Progenitor cell of endocrine pancreas (in vitro differentiated cells): ENCODE results near the gene METTL13. TPM values are rescaled to one million over a fixed set of nuclear protein-coding genes. Genes with fewer than 3 reads are reported as not detected.

Source experiments
- DNase-seq: peaks from one replicate; pipeline ENCODE4 v3.0.0; 2021; ENCODE audit warnings: low spot score; ENCODE audit not compliant: unreplicated experiment
- H3K27ac Mint-ChIP-seq: 2 replicates; pipeline ENCODE4 v1.8.0; 2021; ENCODE audit warnings: mild to moderate bottlenecking, moderate library complexity, mixed read lengths
- H3K27me3 Mint-ChIP-seq: 2 replicates; pipeline ENCODE4 v1.8.0; 2021; ENCODE audit warnings: mixed read lengths
- H3K36me3 Mint-ChIP-seq: 2 replicates; pipeline ENCODE4 v1.8.0; 2022; ENCODE audit warnings: mixed read lengths; ENCODE audit not compliant: insufficient read depth
- H3K4me1 Mint-ChIP-seq: 2 replicates; pipeline ENCODE4 v1.8.0; 2021; ENCODE audit warnings: low read depth, mixed read lengths
- H3K4me3 Mint-ChIP-seq: 2 replicates; pipeline ENCODE4 v1.8.0; 2021; ENCODE audit warnings: low read depth, mild to moderate bottlenecking, moderate library complexity, mixed read lengths
- H3K9me3 Mint-ChIP-seq: 2 replicates; pipeline ENCODE4 v1.8.0; 2021; ENCODE audit warnings: low read depth, mixed read lengths
- CTCF ChIP-seq: fragments of 200-600 bp; sonication (generic); IDR thresholded peaks from one replicate; pipeline ENCODE4 v1.5.0; 2021; ENCODE audit warnings: antibody characterized with exemption, mild to moderate bottlenecking; ENCODE audit not compliant: unreplicated experiment
- total RNA-seq: library from RNA; stranded (reverse); gene quantifications from 2 replicates; pipeline ENCODE4 v1.2.1, GENCODE V29; 2021

The METTL13 gene
- total RNA-seq, 1 donor from 2014 or later = 30.8 TPM

DNA sequence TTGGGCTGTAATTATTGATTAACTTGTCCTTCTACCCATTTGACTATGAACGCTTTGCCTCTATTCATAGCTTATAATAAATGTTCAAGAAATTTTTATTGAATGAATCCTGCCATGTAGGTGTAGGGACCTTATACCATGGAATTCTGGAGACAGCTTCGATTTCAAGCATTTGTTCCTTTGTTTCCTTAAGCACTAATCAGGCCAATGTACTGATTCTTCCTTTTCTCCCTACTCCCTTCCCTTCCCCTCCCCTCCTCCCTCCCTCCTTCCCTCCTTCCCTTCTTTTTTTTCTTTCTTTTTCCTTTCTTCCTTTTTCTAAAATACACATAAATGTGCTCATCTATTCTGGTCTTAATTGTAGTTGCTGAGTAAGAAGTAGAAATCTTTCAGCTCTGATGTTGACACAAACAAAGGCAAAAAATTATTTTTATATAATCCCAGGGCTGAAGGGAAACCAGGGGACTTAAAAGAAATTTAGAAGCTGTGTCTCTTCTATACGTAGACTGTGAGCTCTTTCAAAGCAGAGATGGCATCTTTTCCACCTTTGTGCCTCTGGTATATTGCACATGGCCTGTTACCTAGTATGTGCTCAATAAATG, 34.9 kb downstream of the METTL13 start:
- Mint-ChIP-seq H3K4me1 (no peaks in the 10 kb centered on the region), H3K4me3 (no peak overlapping the region), H3K27ac (no peak overlapping the region), H3K9me3 (no peaks in the 10 kb centered on the region), H3K27me3 (no peaks in the 10 kb centered on the region), H3K36me3 (no peaks in the 10 kb centered on the region)
- TF ChIP-seq CTCF = no peak
- no peak for DNase-seq

DNA sequence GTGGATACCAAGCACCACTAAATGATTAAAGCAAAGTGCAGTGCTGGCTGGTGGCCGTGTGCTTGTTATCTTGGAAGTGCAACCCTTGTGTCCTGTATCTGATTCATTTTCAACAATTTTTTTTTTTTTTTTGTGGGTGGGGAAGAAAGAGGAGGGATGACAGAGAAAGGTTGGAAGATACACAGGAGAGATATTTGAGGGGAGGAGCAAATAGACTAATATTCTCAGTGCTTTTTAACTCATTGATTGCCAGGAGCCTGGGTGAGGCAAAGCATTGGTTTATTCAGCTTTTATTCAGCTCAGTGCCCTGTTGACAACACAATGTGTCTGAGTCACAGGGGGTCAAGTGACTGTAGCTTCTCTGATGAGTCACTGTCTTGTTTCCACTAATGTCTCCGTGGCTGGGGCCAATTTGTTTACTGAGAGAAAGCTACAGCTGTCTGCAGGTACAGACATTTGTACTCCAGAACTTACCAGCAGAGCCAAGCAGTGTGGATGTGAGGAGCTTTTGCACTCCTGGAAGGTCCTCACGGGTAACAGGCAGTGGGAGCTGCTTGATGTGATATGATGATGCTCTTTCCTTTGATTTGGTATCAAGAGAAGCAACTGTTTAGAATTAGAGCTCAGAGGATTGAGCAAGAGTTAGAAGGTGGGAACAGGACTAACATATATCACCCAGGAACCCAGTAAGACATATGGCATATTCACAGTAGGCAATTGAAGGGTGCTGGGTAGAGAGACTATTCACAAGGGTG, 36.2 kb downstream of the METTL13 start:
- H3K27me3 Mint-ChIP-seq = no peaks in the 10 kb centered on the region
- no peaks in the 10 kb centered on the region for H3K9me3 Mint-ChIP-seq
- H3K4me3 Mint-ChIP-seq = no peak overlapping the region
- TF ChIP-seq CTCF = no peak
- no peaks in the 10 kb centered on the region for H3K4me1 Mint-ChIP-seq
- DNase-seq = no peak
- H3K27ac Mint-ChIP-seq = no peak overlapping the region
- no peaks in the 10 kb centered on the region for H3K36me3 Mint-ChIP-seq

GRCh38 chr1:171819946-171820345, 38.5 kb downstream of the METTL13 start:
- Mint-ChIP-seq H3K27ac (no peak overlapping the region), H3K4me3 (no peak overlapping the region), H3K27me3 (no peaks in the 10 kb centered on the region), H3K9me3 (peaks cover 2% of the 10 kb centered on the region), H3K4me1 (no peaks in the 10 kb centered on the region), H3K36me3 (peaks cover under 1% of the 10 kb centered on the region)
- no peak for TF ChIP-seq CTCF
- no peak for DNase-seq

DNA sequence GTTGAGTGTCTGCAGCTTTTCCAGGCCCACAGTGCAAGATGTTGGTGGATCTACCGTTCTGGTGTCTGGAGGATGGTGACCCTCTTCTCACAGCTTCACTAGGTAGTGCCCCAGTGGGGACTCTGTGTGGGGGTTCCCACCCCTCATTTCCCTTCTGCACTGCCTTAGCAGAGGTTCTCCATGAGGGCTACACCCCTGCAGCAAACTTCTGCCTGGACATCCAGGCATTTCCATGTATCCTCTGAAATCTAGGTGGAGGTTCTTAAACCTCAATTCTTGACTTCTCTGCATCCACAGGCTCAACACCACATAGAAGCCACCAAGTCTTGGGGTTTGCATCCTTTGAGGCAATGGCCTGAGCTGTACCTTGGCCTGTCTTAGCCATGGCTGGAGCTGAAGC, 45.5 kb downstream of the METTL13 start:
- peaks cover 10% of the 10 kb centered on the region for H3K36me3 Mint-ChIP-seq
- no peaks in the 10 kb centered on the region for H3K4me1 Mint-ChIP-seq
- TF ChIP-seq CTCF = no peak
- no peak overlapping the region for H3K4me3 Mint-ChIP-seq
- no peak overlapping the region for H3K27ac Mint-ChIP-seq
- no peak for DNase-seq
- H3K9me3 Mint-ChIP-seq = peaks cover 30% of the 10 kb centered on the region
- H3K27me3 Mint-ChIP-seq = no peaks in the 10 kb centered on the region

GRCh38 chr1:171828794-171829193, 47.3 kb downstream of the METTL13 start:
- peaks cover 30% of the 10 kb centered on the region for H3K9me3 Mint-ChIP-seq
- no peak overlapping the region for H3K4me3 Mint-ChIP-seq
- H3K36me3 Mint-ChIP-seq = peaks cover 10% of the 10 kb centered on the region
- no peaks in the 10 kb centered on the region for H3K27me3 Mint-ChIP-seq
- H3K4me1 Mint-ChIP-seq = no peaks in the 10 kb centered on the region
- no peak overlapping the region for H3K27ac Mint-ChIP-seq
- TF ChIP-seq CTCF = no peak
- no peak for DNase-seq
